ENCODE results near the gene DKK3.

Gene DKK3

DNA sequence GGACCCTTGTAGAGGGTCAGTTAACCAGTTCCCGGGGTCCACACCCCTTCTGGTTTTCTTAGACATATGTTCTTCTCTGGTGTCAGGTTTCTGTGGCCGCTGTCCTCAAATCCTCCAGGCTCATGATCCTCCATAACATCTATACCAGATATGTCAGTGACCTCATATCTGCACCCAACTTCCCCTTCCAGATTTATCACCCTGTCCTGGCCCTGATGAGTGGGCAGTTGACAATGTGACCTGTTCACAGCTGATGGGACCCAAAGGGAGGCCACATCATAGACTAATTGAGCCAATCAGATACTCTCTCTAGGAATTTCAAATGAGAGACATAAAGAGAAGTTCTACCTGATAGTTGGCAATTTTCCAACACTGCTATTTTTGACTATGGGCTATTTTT is 5.1 kb downstream of the DKK3 start:
- no peak for DNase-seq

GRCh38 chr11:12001186-12001585 is 7.2 kb downstream of the DKK3 start:
- DNase-seq = no peak

GRCh38 chr11:11998091-11998781 is 10.2 kb downstream of the DKK3 start:
- DNase-seq = no peak

GRCh38 chr11:11997049-11997322 is 11.4 kb downstream of the DKK3 start:
- no peak for DNase-seq

- DNase-seq = no peak
Measured at GRCh38 chr11:11996321-11997048, 11.9 kb downstream of the DKK3 start.

GRCh38 chr11:11995601-11996000 is 12.8 kb downstream of the DKK3 start:
- no peak for DNase-seq

DNA sequence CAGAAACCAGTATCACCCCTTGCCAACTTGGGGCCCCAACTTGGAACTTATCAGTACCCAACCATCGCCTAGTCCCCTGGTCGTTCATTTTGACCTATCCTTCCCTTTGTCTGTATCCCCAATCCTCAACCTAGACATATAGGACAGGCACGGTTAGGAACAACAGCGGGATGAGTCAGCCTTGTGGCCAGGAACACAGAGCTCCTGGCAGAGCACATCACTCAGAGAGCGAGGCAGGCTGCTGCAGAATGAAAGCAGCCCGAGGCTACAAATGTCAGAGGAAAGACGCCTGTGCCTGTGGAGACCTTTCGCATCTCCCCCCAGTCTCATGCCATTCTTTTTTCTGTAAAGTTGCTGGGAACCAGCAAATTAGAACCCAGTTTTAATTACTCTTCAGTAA is 14.6 kb downstream of the DKK3 start:
- no peak for DNase-seq

GRCh38 chr11:11992257-11993212 is 15.9 kb downstream of the DKK3 start:
- DNase-seq = no peak

DNA sequence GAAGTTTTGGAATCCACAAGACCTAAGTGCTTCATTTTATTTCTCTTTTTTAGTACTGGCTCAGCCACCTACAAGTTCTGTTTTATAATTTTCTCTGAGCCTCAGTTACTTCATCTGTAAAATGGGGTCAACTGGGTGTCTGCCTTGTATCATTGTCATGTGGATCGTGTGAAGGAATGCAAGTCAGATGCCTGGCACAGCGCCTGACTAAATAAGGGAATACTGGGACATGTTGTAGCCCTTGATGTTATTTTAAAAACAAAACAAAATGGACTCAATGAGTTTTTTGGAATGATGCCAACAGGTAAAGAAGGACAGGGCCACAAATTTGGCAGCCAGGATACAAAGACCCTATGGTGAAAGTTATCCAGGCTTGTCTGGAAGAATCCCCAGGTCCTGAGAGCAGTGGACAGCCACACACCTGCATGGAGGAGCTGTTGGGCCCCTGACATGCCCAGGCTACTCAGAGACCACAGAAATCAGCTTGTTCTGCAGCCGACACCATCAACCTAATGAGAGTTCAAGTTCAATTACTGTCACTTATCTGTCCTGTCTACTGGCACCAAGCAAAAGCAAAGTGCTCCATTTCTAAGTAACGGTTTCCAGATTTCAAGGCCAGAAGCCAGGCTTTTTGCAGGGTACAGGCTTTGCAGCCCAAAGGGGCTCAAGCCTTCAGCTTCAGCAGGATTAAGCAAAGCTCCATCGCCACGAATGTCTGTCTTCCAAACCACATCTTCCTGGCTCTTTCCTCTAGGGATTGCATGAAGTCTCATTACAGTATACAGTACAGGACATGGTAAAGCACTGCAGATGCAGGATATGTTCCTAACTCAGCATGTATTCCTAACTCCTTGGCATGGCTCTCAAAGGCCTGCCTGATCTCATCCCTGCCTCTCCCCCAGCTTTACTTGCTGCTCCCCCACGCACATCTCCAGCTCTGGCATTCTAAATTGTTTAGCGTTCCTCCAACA is 18.4 kb downstream of the DKK3 start:
- no peak for DNase-seq

GRCh38 chr11:11988681-11989261 is 19.7 kb downstream of the DKK3 start:
- no peak for DNase-seq

GRCh38 chr11:11988099-11988651 is 20.3 kb downstream of the DKK3 start:
- DNase-seq = no peak

- no peak for DNase-seq
Measured at GRCh38 chr11:11987503-11988022, 20.9 kb downstream of the DKK3 start.

GRCh38 chr11:11985954-11986949 is 22.2 kb downstream of the DKK3 start:
- no peak for DNase-seq

GRCh38 chr11:11985016-11985715 is 23.3 kb downstream of the DKK3 start:
- no peak for DNase-seq

- no peak for DNase-seq
Measured at GRCh38 chr11:11984563-11984962, 23.9 kb downstream of the DKK3 start.

- no peak for DNase-seq
Measured at GRCh38 chr11:11983427-11983826, 25.0 kb downstream of the DKK3 start.

DNA sequence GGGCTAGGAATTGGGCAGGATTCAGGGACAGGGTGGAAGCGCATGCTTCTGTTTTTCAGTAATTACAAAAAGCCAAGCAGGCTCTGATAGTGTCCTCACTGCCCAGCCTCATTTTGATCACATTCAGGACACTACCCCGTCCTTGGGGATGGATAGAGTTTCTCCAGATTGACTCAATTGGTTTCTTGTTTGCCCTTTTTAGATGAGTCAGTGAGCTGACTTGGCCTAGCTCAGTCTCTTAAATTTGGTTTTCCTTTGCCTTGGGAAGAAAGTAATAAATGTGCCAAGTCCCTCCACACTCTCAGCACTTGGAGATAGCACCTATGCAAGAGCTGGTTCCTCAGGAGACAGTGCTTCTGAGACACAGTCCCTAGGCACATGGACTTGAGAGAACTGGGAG is 25.5 kb downstream of the DKK3 start:
- DNase-seq = no peak

- DNase-seq = no peak
Measured at GRCh38 chr11:11982461-11982860, 26.0 kb downstream of the DKK3 start.

DNA sequence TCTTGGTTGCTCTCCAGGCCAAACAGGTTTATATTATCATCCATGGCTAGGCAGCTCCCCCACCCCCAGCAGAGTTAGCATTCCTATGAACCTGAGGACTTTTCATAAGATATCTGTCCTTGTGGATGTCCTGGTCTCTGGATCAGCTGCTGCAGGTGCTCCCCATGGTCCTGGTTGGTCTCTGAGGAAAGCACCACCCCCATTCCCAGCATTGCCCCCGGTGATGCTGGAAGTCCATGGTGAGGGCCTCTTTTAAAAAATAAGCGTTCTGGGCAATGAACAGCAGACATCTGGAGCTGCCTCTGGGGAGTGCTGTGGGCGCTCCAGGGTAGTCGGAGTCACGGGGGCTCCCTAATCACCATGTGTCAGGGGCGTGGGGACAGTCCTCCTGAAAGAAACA is 26.6 kb downstream of the DKK3 start:
- no peak for DNase-seq

DNA sequence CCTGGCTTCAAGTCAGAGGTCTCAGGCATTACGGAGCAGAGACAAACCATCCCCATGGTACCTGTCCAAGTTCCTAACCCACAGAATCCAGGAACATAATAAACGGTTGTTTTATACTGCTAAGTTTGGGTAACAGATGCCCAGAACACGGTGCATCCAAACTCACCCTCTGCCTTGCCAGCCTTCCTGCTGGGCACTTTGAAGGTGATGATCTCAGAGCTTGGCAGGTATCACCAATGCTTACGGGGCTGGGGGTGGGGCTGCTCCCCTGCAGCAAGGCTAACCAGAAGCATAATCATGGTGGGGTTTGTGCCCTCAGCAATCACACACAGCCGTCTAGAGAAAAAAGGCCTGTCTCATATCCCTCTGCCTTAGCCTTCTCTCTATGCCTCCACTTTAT is 27.1 kb downstream of the DKK3 start:
- no peak for DNase-seq

Data from NCI-H2227 treated with DMSO at 0.1 percent for 48 hours (cell line).